ENCODE data around the gene CCDC171.
A peak's percentile ranks its signal among the peaks of the same experiment; 100 is the strongest.

CCDC171 gene

GRCh38 chr9:16013826-16014225, 461.0 kb downstream of the CCDC171 start:
- Histone ChIP-seq H3K79me2 (ENCODE audit: control insufficient read depth, insufficient read depth, low read length, unreplicated experiment) (no peaks in the 10 kb centered on the region), H3K4me1 (ENCODE audit: control insufficient read depth, insufficient read depth, low read length, unreplicated experiment) (peaks cover 16% of the 10 kb centered on the region), H3K4me3 (ENCODE audit: low read depth, low read length) (no peak overlapping the region), H2AFZ (ENCODE audit: low read length, unreplicated experiment) (no peak overlapping the region), H3K27me3 (ENCODE audit: insufficient read depth, low read length) (no peaks in the 10 kb centered on the region), H3K27ac (ENCODE audit: low read depth, low read length) (no peak overlapping the region), H3K36me3 (ENCODE audit: insufficient read depth, low read length) (no peaks in the 10 kb centered on the region)

DNA sequence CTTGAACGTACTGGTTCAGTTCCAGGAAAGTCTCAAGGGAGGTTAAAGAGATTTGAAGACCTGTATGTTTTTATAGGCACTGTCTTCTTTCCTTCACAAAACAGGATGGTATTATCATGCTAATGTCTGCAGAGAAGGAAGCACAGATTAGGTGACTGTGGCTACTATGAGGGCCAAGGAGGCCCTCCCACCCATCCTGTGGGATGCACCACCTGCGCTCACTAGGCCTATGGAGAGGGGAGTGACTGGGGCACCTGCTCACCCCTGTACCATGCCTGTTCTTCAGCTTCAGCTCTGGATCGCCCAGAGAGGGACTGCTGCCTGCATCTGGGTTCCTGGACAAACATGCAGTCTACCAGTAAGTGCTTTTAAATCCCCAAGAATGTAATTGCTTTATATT, 469.4 kb downstream of the CCDC171 start:
- Histone ChIP-seq H3K4me3 (ENCODE audit: low read depth, low read length) (no peak overlapping the region), H3K27ac (ENCODE audit: low read depth, low read length) (no peak overlapping the region), H2AFZ (ENCODE audit: low read length, unreplicated experiment) (no peak overlapping the region), H3K4me1 (ENCODE audit: control insufficient read depth, insufficient read depth, low read length, unreplicated experiment) (peaks cover 24% of the 10 kb centered on the region), H3K27me3 (ENCODE audit: insufficient read depth, low read length) (no peaks in the 10 kb centered on the region), H3K36me3 (ENCODE audit: insufficient read depth, low read length) (no peaks in the 10 kb centered on the region), H3K79me2 (ENCODE audit: control insufficient read depth, insufficient read depth, low read length, unreplicated experiment) (no peaks in the 10 kb centered on the region)

- peak overlapping the region; percentile 11; the same call in 1 of the 2 replicates for H3K4me3 ChIP-seq (ENCODE audit: low read depth, low read length)
- H3K27ac ChIP-seq (ENCODE audit: low read depth, low read length), result peak overlapping the region; percentile 63
- H3K79me2 ChIP-seq (ENCODE audit: control insufficient read depth, insufficient read depth, low read length, unreplicated experiment), result no peaks in the 10 kb centered on the region
- no peak overlapping the region for H2AFZ ChIP-seq (ENCODE audit: low read length, unreplicated experiment)
- no peaks in the 10 kb centered on the region for H3K27me3 ChIP-seq (ENCODE audit: insufficient read depth, low read length)
- H3K4me1 ChIP-seq (ENCODE audit: control insufficient read depth, insufficient read depth, low read length, unreplicated experiment), result peaks cover 31% of the 10 kb centered on the region
- H3K36me3 ChIP-seq (ENCODE audit: insufficient read depth, low read length), result no peaks in the 10 kb centered on the region
Measured at GRCh38 chr9:16023446-16023845, 470.6 kb downstream of the CCDC171 start.

All from ACC112 (cell line).